GM18502 (cell line): ENCODE results near the gene FRMD1.
"Not testable (repeated sequence)": the region's sequence is repeated elsewhere in the genome, so short reads cannot be mapped to it uniquely, and the experiment has no call there.

Experiments used
- ATAC-seq: cut with Tn5 transposase; IDR thresholded peaks from one replicate; pipeline ENCODE4 v1.9.1; 2021; ENCODE audit warnings: mild to moderate bottlenecking; ENCODE audit not compliant: unreplicated experiment, poor library complexity

FRMD1 gene

GRCh38 chr6:168081858-168082546, 3.0 kb upstream of the FRMD1 start:
- ATAC-seq = no peak

DNA sequence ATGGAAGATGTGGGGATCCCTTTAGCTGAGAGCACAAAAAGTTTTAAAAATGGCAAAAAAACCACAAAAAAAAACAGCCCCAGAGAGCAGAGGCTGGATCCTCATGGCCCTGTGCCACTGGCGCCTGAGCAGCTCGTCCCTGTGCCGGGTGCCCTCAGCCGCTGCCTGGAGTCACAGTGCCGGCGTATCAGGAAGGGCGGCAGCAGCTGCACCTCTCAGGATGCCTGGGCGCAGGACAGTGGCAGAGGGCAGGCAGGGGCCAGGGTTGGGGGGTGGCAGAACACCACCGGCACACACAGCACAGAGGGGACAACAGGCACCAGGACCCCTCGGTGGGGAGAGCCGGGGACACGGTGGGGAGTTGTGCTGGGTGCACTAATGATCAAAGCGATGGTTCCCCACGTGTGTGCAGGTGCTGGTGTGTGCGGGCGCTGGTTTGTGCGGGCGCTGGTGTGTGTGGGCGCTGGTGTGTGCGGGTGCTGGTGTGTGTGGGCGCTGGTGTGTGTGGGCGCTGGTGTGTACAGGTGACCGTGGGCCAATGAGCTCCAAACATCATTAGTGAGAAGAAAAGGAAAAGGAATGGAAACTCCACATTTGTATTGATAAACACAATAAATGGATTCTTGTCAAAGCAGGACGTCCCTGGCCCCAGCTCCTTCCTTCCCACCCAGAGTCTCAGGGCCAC, 1.5 kb upstream of the FRMD1 start:
- no peak for ATAC-seq

- ATAC-seq = no peak
Measured at GRCh38 chr6:168078175-168078942, 653 bp downstream of the FRMD1 start.

DNA sequence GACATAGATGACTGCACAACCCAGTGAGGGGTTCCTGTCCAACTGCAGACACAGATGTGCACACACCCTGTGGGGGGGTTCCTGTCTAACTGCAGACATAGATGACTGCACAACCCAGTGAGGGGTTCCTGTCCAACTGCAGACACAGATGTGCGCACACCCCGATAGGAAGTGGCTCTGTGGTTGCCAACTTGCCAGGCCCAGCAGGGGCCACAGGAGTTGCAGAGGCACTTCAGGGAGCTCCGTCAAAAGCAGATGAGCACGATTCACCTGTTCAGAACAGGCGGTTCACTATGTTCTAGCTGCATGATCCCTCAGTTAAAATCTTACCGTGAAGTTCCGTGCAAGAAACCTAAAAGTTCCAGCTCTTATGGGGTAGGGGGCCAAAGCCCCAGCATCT, 1.6 kb downstream of the FRMD1 start:
- not testable (repeated sequence) for ATAC-seq

DNA sequence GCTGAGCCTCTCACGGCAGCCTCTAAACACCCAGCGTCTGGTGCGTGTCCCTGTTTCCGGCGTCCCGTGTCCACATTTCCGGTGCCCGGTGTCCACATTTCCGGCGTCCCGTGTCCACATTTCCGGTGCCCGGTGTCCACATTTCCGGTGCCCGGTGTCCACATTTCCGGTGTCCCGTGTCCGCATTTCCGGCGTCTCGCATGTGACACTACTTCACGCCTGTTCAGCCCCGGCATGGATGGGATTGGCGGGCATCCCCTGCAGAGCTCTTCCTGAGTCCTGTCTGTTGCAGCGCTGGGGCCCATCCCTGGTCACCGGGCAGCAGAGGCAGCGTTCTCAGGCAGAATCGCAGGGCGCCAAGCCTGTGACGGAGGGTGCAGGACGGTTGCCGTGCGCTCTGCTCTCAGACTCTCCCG, 3.2 kb downstream of the FRMD1 start:
- ATAC-seq = no peak

GRCh38 chr6:168075216-168075615, 3.8 kb downstream of the FRMD1 start:
- ATAC-seq = no peak

GRCh38 chr6:168073937-168074730, 4.9 kb downstream of the FRMD1 start:
- no peak for ATAC-seq

DNA sequence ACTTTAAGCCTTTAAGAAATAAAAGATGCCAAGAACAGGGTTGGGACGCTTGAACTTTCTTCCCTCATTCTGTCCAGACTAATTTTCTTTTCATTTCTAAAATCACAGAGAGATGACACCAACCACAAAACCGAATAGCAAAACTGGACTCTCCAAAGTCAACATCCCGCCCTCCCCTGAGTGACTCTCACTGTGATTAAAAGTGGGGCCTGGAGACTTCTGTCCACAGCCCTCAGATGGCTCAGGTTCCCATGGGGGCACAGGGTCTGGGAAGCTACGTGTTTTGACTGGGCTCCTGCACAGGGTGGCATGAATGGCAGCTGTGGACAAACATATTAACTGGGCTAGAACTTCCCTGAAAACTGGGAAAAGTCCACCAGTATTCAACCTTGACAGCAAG, 6.3 kb downstream of the FRMD1 start:
- no peak for ATAC-seq

GRCh38 chr6:168072261-168072660, 6.8 kb downstream of the FRMD1 start:
- ATAC-seq = no peak

- no peak for ATAC-seq
Measured at GRCh38 chr6:168071620-168072019, 7.4 kb downstream of the FRMD1 start.

GRCh38 chr6:168070804-168071203, 8.2 kb downstream of the FRMD1 start:
- no peak for ATAC-seq

DNA sequence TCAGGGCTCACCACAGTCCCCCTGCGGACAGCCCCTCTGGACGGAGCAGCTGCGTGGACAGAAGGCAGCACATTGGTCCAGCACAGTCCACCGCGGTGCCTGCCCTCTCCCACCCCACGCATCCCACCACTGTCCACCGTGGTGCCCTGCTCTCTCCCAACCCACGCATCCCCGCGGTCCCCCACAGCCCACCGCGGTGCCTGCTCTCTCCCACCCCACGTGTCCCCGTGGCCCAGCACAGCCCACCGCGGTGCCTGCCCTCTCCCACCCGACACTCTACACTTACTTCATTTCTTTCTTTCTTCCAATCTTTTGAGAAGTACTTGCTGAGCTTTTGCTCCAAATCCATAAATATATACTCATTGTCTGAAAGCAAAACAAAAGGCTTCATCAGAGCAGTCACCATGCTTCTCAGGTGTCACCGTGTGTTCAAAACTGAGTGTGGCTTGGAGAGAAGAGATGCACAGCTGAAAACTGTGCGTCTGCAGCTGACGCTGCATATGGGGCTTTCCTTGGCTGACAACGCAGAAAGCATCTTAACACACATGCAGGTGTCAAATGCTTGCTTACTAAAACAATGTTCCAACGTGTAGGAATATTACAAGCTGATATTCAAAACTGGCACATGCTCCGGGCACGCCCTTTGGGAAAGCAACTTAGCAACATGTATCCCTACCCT, 11.8 kb downstream of the FRMD1 start:
- ATAC-seq = no peak

- ATAC-seq = no peak
Measured at GRCh38 chr6:168064226-168064807, 14.7 kb downstream of the FRMD1 start.

GRCh38 chr6:168063431-168063830, 15.6 kb downstream of the FRMD1 start:
- no peak for ATAC-seq

DNA sequence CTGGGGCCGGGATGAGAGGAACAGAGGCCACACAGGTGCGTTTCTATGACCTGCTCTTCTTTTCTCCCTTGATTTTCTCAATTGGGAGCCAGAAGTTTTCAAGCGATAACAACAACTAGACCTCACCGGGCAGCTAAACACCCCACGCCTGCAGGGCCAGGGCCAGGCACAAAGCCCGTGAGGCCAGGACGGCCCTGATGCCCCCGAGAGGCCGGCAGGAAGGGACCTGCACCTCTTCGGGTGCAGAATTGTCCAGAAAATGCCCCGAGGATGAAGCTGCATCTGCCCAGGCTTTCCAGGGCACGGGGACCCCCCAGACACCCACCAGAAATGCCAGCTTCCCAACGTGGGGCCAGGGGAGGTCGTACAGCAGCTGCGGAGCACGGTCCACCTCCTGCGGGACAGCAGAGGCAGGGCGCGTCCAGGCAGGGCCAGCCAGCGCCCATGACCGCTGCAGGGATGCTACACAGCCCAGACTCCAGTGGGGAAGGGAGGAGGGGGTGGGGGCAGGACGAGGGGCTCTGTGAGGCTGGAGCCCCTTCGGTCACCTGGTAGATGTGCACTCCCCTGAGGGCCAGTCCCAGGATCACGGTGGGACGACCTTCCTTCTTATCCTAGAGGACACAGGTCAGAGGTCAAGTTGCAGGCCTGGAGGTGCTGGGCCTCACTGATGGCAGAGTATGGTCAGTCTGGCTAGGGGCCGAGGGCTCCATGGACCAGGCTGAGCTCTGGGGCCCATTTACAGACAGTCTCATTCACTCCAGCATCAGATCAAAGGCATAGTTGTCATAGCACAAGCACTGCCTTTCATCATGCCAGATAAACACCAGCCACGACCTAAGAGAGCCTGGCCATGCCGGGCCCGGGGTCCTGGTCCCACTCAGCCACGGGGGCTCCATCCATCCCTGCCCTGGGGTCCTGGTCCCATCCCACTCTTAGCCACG, 16.4 kb downstream of the FRMD1 start:
- no peak for ATAC-seq

- ATAC-seq = no peak
Measured at GRCh38 chr6:168061269-168062210, 17.5 kb downstream of the FRMD1 start.

DNA sequence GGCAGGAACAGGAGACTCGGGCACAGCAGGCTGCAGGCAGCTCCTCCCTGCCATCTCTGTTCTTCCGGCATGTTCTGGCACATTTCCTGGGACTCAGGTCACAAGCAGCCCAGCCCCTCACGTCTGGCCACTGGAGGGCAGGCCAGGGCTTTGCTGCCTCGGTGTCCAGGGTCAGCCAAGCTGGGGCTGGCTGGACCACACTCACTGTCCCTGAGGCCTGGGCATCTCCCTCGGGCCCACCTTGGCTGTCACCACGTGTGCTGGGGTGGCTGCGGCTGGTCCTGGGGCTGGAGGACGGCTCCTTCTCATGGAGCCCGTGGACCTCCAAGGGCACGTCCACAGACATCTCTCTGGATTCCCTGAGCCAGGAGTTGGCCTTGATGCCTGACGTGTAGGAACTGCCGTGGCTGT, 18.5 kb downstream of the FRMD1 start:
- no peak for ATAC-seq
